ENCODE measurements around the gene CDK11B. TPM values are rescaled to one million over a fixed set of nuclear protein-coding genes. Genes with fewer than 3 reads are reported as not detected.
"Not testable (repeated sequence)": the region's sequence is repeated elsewhere in the genome, so short reads cannot be mapped to it uniquely, and the experiment has no call there.

The CDK11B gene
- total and polyA plus RNA-seq, 2 donors = 6.5 to 44.5 TPM

- H3K36me3 ChIP-seq (ENCODE audit: insufficient read depth); H3K4me1 ChIP-seq (ENCODE audit: insufficient read depth); H3K27ac ChIP-seq (ENCODE audit: low read depth); H3K4me3 ChIP-seq (ENCODE audit: low read depth, low read length); DNase-seq (ENCODE audit: extremely low spot score): not testable (repeated sequence)
- 96% methylated on average over 15 of the region's 18 CpGs for WGBS
Measured at GRCh38 chr1:1675218-1675617, 16.4 kb upstream of the CDK11B start.

- 80% methylated on average over 20 of the region's 21 CpGs for WGBS
- not testable (repeated sequence) for H3K27ac ChIP-seq (ENCODE audit: low read depth); H3K4me1 ChIP-seq (ENCODE audit: insufficient read depth); H3K36me3 ChIP-seq (ENCODE audit: insufficient read depth); DNase-seq (ENCODE audit: extremely low spot score); H3K4me3 ChIP-seq (ENCODE audit: low read depth, low read length)
Measured at GRCh38 chr1:1674806-1675205, 16.0 kb upstream of the CDK11B start.

- H3K36me3 ChIP-seq (ENCODE audit: insufficient read depth) = peaks cover 7% of the 10 kb centered on the region
- WGBS = 95% methylated on average over 25 of the region's 25 CpGs
Measured at GRCh38 chr1:1672181-1672965, 13.6 kb upstream of the CDK11B start.

DNA sequence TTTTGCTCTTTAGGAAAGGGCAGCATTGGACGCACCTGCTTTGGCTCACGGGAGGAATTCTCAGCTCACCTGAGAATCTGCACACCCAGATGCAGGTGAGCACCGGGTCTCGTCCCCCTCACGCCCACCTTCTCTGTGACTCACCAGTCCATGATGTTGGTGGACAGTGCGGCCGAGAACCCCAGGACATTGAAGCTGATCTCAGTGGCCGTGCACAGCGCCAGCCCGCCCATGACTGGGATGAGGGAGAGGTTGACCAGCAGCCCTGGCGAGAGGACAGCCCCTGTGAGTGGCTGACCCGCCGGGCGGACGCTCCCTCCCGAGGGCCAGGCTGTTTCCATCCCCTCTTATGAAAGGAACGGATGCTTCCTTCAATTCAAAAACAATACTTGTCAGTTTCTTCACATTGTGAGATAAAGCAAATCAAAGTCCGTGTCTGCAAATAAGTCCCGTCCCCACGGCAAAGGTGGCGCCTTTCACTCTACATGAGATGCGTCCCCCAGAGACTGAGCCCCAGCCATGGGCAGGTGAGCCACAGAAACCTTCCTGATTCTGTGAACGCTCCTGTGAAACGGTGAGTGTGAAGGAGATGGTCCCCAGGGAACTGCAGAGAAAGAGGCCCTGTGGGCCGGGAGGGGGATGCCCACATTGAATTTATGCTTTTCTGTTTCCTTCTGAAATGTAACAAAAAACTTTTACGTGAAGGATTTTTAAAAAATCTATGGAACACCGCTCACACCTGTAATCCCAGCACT, 12.7 kb upstream of the CDK11B start:
- Histone ChIP-seq H3K27ac (ENCODE audit: low read depth) (no peak overlapping the region), H3K36me3 (ENCODE audit: insufficient read depth) (peaks cover 8% of the 10 kb centered on the region), H3K4me1 (ENCODE audit: insufficient read depth) (no peaks in the 10 kb centered on the region), H3K4me3 (ENCODE audit: low read depth, low read length) (no peak overlapping the region)
- DNase-seq (ENCODE audit: extremely low spot score) = no peak
- WGBS = 87% methylated on average over 27 of the region's 27 CpGs

More at GRCh38 chr1:1672181-1672965, 13.6 kb upstream of the CDK11B start:
- Histone ChIP-seq H3K4me3 (ENCODE audit: low read depth, low read length) (no peak overlapping the region), H3K4me1 (ENCODE audit: insufficient read depth) (no peaks in the 10 kb centered on the region), H3K27ac (ENCODE audit: low read depth) (no peak overlapping the region)
- no peak for DNase-seq (ENCODE audit: extremely low spot score)

GRCh38 chr1:1670866-1671265, 12.1 kb upstream of the CDK11B start:
- Histone ChIP-seq H3K27ac (ENCODE audit: low read depth) (no peak overlapping the region), H3K4me1 (ENCODE audit: insufficient read depth) (no peaks in the 10 kb centered on the region), H3K4me3 (ENCODE audit: low read depth, low read length) (no peak overlapping the region), H3K36me3 (ENCODE audit: insufficient read depth) (peaks cover 13% of the 10 kb centered on the region)
- 94% methylated on average over 24 of the region's 24 CpGs for WGBS
- no peak for DNase-seq (ENCODE audit: extremely low spot score)

- Histone ChIP-seq H3K4me1 (ENCODE audit: insufficient read depth) (no peaks in the 10 kb centered on the region), H3K4me3 (ENCODE audit: low read depth, low read length) (no peak overlapping the region), H3K36me3 (ENCODE audit: insufficient read depth) (peaks cover 15% of the 10 kb centered on the region), H3K27ac (ENCODE audit: low read depth) (no peak overlapping the region)
- 93% methylated on average over 43 of the region's 43 CpGs for WGBS
- no peak for DNase-seq (ENCODE audit: extremely low spot score)
Measured at GRCh38 chr1:1669468-1670440, 10.9 kb upstream of the CDK11B start.

GRCh38 chr1:1666526-1666925, 7.7 kb upstream of the CDK11B start:
- H3K4me1 ChIP-seq (ENCODE audit: insufficient read depth) = no peaks in the 10 kb centered on the region
- H3K4me3 ChIP-seq (ENCODE audit: low read depth, low read length) = no peak overlapping the region
- no peak for DNase-seq (ENCODE audit: extremely low spot score)
- peaks cover 11% of the 10 kb centered on the region for H3K36me3 ChIP-seq (ENCODE audit: insufficient read depth)
- 95% methylated on average over 15 of the region's 15 CpGs for WGBS
- no peak overlapping the region for H3K27ac ChIP-seq (ENCODE audit: low read depth)

GRCh38 chr1:1665815-1666251, 7.0 kb upstream of the CDK11B start:
- H3K4me1 ChIP-seq (ENCODE audit: insufficient read depth) = no peaks in the 10 kb centered on the region
- DNase-seq (ENCODE audit: extremely low spot score) = no peak
- no peak overlapping the region for H3K4me3 ChIP-seq (ENCODE audit: low read depth, low read length)
- 85% methylated on average over 25 of the region's 25 CpGs for WGBS
- H3K36me3 ChIP-seq (ENCODE audit: insufficient read depth) = peaks cover 11% of the 10 kb centered on the region
- no peak overlapping the region for H3K27ac ChIP-seq (ENCODE audit: low read depth)

- Histone ChIP-seq H3K4me1 (ENCODE audit: insufficient read depth) (no peaks in the 10 kb centered on the region), H3K4me3 (ENCODE audit: low read depth, low read length) (no peak overlapping the region), H3K36me3 (ENCODE audit: insufficient read depth) (peaks cover 11% of the 10 kb centered on the region), H3K27ac (ENCODE audit: low read depth) (no peak overlapping the region)
- DNase-seq (ENCODE audit: extremely low spot score) = no peak
- 91% methylated on average over 27 of the region's 27 CpGs for WGBS
Measured at GRCh38 chr1:1664941-1665814, 6.4 kb upstream of the CDK11B start.

DNA sequence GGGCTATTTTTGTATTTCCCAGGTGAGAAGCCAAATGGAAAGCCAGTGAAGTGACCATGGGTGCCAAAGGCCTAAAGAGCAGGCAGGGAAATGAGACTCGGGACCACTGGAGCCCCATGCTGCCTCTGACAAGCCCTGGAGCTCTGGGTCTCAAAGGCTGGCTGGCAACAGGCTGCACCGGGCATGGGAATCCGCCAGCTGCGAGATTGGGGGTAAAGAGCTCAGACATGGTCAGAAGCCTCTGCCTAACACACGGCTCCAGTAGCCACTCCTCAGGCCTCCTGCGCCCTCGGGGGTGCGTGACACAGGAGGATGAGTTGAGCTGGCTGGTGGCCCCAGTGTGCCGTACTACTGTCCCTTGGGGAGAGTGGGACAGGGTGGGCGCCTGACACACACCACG, 5.5 kb upstream of the CDK11B start:
- H3K27ac ChIP-seq (ENCODE audit: low read depth); DNase-seq (ENCODE audit: extremely low spot score); H3K4me3 ChIP-seq (ENCODE audit: low read depth, low read length); H3K4me1 ChIP-seq (ENCODE audit: insufficient read depth): not testable (repeated sequence)
- WGBS = 88% methylated on average over 8 of the region's 11 CpGs
- peaks cover 11% of the 10 kb centered on the region for H3K36me3 ChIP-seq (ENCODE audit: insufficient read depth)

DNA sequence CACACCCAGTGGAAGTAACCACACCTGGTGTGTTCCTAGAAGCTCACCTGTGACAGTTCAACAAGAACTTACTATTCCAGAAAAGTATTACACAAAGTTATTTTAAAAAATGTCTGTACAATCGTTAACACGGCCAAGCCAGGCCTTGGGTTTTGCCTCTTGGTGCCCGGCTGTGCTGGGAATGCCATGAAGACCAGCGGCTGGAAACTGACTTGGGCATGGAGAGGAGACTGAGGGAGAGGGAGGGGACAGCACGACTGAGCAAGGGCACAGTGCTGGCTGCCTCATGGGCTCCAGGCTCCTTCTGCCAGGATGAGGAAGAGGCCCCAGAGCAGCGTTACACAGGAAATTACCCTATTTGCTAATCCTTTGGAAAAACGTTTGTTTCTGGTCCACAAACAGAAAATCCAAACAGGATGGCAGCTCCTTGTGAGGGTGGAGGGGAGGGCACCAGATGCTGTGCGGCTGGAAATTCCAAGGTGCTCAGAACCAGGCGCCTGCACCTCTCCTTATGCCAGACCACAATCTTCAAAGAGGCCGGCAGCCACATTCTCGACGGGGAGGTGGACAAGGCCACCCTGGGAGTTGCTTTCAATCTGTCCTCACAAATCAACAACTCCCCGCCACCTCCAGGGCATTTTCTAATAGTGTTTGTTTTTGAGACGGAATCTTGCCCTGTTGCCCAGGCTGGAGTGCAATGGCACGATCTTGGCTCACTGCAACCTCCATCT, 4.2 kb upstream of the CDK11B start:
- H3K4me3 ChIP-seq (ENCODE audit: low read depth, low read length); H3K27ac ChIP-seq (ENCODE audit: low read depth); H3K4me1 ChIP-seq (ENCODE audit: insufficient read depth); H3K36me3 ChIP-seq (ENCODE audit: insufficient read depth); DNase-seq (ENCODE audit: extremely low spot score): not testable (repeated sequence)
- 70% methylated on average over 15 of the region's 15 CpGs for WGBS

DNA sequence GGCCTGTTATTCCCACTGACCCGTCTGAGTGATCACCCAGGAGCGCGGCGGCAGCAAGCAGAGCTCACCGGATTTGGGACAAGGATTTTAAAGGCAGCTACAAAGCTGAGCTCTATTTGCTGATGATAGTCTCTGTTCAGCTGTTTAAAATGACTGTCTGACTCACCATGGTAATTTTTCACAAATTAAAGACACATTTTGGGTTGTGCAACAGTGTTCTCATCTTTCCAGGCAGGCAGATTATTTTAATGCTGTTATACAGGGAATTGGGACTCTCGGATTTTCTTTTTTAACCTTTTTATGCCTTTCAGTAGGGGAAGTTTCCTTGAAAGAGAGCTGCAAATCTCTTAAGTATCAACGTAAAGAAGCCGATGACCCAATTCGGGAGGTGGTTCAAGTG, 3.6 kb upstream of the CDK11B start:
- DNase-seq (ENCODE audit: extremely low spot score); H3K27ac ChIP-seq (ENCODE audit: low read depth); H3K4me1 ChIP-seq (ENCODE audit: insufficient read depth); H3K36me3 ChIP-seq (ENCODE audit: insufficient read depth); H3K4me3 ChIP-seq (ENCODE audit: low read depth, low read length): not testable (repeated sequence)
- WGBS = 71% methylated on average over 9 of the region's 9 CpGs
